Skeletal muscle tissue (tissue), 4 donors: Measurements from ENCODE around the gene GOLGA6L7. TPM values are rescaled to one million over a fixed set of nuclear protein-coding genes. Genes with fewer than 3 reads are reported as not detected.

Experiments
- H3K27ac ChIP-seq: one replicate; pipeline ENCODE4 v1.7.0; 2013; ENCODE audit warnings: mild to moderate bottlenecking, low read depth, low read length, inconsistent platforms
- H3K27me3 ChIP-seq, 3 donors: one replicate each; pipeline ENCODE4 v1.7.0; 2013; ENCODE audit warnings: low read length in 3 of 3; ENCODE audit not compliant: control insufficient read depth in 3 of 3, insufficient read depth in 3 of 3
- H3K36me3 ChIP-seq, 3 donors: one replicate each; pipeline ENCODE4 v1.7.0; 2013; ENCODE audit warnings: low read length in 3 of 3; ENCODE audit not compliant: control insufficient read depth in 3 of 3, insufficient read depth in 3 of 3
- H3K4me1 ChIP-seq, 3 donors: one replicate each; pipeline ENCODE4 v1.7.0; 2013; ENCODE audit warnings: low read length in 3 of 3, mild to moderate bottlenecking in 3 of 3; ENCODE audit not compliant: control insufficient read depth in 3 of 3, insufficient read depth in 3 of 3
- H3K4me3 ChIP-seq, 3 donors: one replicate each; pipeline ENCODE4 v1.7.0; 2013; ENCODE audit warnings: low read length in 3 of 3
- H3K9ac ChIP-seq, 3 donors: one replicate each; pipeline ENCODE4 v1.7.0; 2013; ENCODE audit warnings: low read length in 3 of 3, mild to moderate bottlenecking in 3 of 3, moderate library complexity in 2 of 3, low read depth in 1 of 3
- H3K9me3 ChIP-seq, 3 donors: one replicate each; pipeline ENCODE4 v1.7.0; 2013; ENCODE audit warnings: low read length in 3 of 3; ENCODE audit not compliant: control insufficient read depth in 3 of 3
- total RNA-seq: library from RNA; depleted of rRNA; stranded (reverse); fragments of >200 nt; gene quantifications from one replicate; pipeline ENCODE4 v1.2.3, GENCODE V29; 2014
- donor health status: Osteomylitis.

GOLGA6L7 gene
- total RNA-seq, 1 donor from 2014 or later: not detected

GRCh38 chr15:28884151-28884940, 35.9 kb upstream of the GOLGA6L7 start:
- Histone ChIP-seq H3K9ac (no peak overlapping the region), H3K4me3 (no peak overlapping the region), H3K36me3 (no peaks in the 10 kb centered on the region), H3K9me3 (no peaks in the 10 kb centered on the region), H3K27ac (no peak overlapping the region), H3K27me3 (peaks cover 15 to 41% (median 24%) of the 10 kb centered on the region in 3 donors), H3K4me1 (no peaks in the 10 kb centered on the region)

GRCh38 chr15:28881600-28881999, 33.2 kb upstream of the GOLGA6L7 start:
- Histone ChIP-seq H3K4me3 (no peak overlapping the region), H3K27ac (no peak overlapping the region), H3K36me3 (no peaks in the 10 kb centered on the region), H3K9ac (no peak overlapping the region), H3K9me3 (no peaks in the 10 kb centered on the region), H3K27me3 (peaks cover 14 to 19% (median 14%) of the 10 kb centered on the region in 3 donors), H3K4me1 (no peaks in the 10 kb centered on the region)

- H3K9me3 ChIP-seq: no peaks in the 10 kb centered on the region
- H3K4me3 ChIP-seq: no peak overlapping the region
- H3K4me1 ChIP-seq: no peaks in the 10 kb centered on the region
- no peak overlapping the region for H3K27ac ChIP-seq
- no peaks in the 10 kb centered on the region for H3K36me3 ChIP-seq
- peaks cover 13 to 18% (median 14%) of the 10 kb centered on the region in 3 donors for H3K27me3 ChIP-seq
- no peak overlapping the region for H3K9ac ChIP-seq
Observed at GRCh38 chr15:28881170-28881569, 32.7 kb upstream of the GOLGA6L7 start.

GRCh38 chr15:28880680-28881079, 32.2 kb upstream of the GOLGA6L7 start:
- H3K27me3 ChIP-seq: peaks cover 13 to 17% (median 14%) of the 10 kb centered on the region in 3 donors
- no peak overlapping the region for H3K9ac ChIP-seq
- no peaks in the 10 kb centered on the region for H3K9me3 ChIP-seq
- H3K4me1 ChIP-seq: no peaks in the 10 kb centered on the region
- H3K4me3 ChIP-seq: no peak overlapping the region
- no peaks in the 10 kb centered on the region for H3K36me3 ChIP-seq
- H3K27ac ChIP-seq: no peak overlapping the region

- H3K27me3 ChIP-seq: peaks cover 5 to 6% (median 5%) of the 10 kb centered on the region in 3 donors
- no peak overlapping the region for H3K27ac ChIP-seq
- H3K9me3 ChIP-seq: no peaks in the 10 kb centered on the region
- H3K9ac ChIP-seq: no peak overlapping the region
- no peaks in the 10 kb centered on the region for H3K4me1 ChIP-seq
- no peaks in the 10 kb centered on the region for H3K36me3 ChIP-seq
- H3K4me3 ChIP-seq: no peak overlapping the region
Observed at GRCh38 chr15:28879551-28879950, 31.1 kb upstream of the GOLGA6L7 start.

GRCh38 chr15:28878209-28878608, 29.8 kb upstream of the GOLGA6L7 start:
- H3K27ac ChIP-seq: no peak overlapping the region
- H3K4me3 ChIP-seq: no peak overlapping the region
- peaks cover 0 to 5% (median 4%) of the 10 kb centered on the region in 3 donors for H3K27me3 ChIP-seq
- H3K36me3 ChIP-seq: no peaks in the 10 kb centered on the region
- no peaks in the 10 kb centered on the region for H3K9me3 ChIP-seq
- H3K9ac ChIP-seq: no peak overlapping the region
- no peaks in the 10 kb centered on the region for H3K4me1 ChIP-seq

GRCh38 chr15:28876845-28877185, 28.4 kb upstream of the GOLGA6L7 start:
- Histone ChIP-seq H3K27ac (no peak overlapping the region), H3K27me3 (peaks cover 0 to 7% (median 5%) of the 10 kb centered on the region in 3 donors), H3K9me3 (peaks cover 0 to 4% (median 0%) of the 10 kb centered on the region in 3 donors), H3K9ac (no peak overlapping the region), H3K4me3 (no peak overlapping the region), H3K4me1 (no peaks in the 10 kb centered on the region), H3K36me3 (no peaks in the 10 kb centered on the region)

- Histone ChIP-seq H3K4me3 (no peak overlapping the region), H3K27me3 (peaks cover 0 to 7% (median 5%) of the 10 kb centered on the region in 3 donors), H3K4me1 (no peaks in the 10 kb centered on the region)
Observed at GRCh38 chr15:28876131-28876844, 27.8 kb upstream of the GOLGA6L7 start.

GRCh38 chr15:28875461-28876000, 27.1 kb upstream of the GOLGA6L7 start:
- Histone ChIP-seq H3K9ac (no peak overlapping the region), H3K27ac (no peak overlapping the region), H3K27me3 (peaks cover 0 to 7% (median 5%) of the 10 kb centered on the region in 3 donors), H3K9me3 (peaks cover 0 to 4% (median 0%) of the 10 kb centered on the region in 3 donors), H3K4me1 (no peaks in the 10 kb centered on the region), H3K36me3 (no peaks in the 10 kb centered on the region), H3K4me3 (no peak overlapping the region)

More at GRCh38 chr15:28876131-28876844, 27.8 kb upstream of the GOLGA6L7 start:
- Histone ChIP-seq H3K9ac (no peak overlapping the region), H3K27ac (no peak overlapping the region), H3K9me3 (peaks cover 0 to 4% (median 0%) of the 10 kb centered on the region in 3 donors), H3K36me3 (no peaks in the 10 kb centered on the region)
